NCI-H774 (cell line): ENCODE data around the gene CFAP221.

Experiments
- DNase-seq: peaks from one replicate; lab custom pipeline; 2025; lab: John Stamatoyannopoulos, UW

Gene CFAP221

DNA sequence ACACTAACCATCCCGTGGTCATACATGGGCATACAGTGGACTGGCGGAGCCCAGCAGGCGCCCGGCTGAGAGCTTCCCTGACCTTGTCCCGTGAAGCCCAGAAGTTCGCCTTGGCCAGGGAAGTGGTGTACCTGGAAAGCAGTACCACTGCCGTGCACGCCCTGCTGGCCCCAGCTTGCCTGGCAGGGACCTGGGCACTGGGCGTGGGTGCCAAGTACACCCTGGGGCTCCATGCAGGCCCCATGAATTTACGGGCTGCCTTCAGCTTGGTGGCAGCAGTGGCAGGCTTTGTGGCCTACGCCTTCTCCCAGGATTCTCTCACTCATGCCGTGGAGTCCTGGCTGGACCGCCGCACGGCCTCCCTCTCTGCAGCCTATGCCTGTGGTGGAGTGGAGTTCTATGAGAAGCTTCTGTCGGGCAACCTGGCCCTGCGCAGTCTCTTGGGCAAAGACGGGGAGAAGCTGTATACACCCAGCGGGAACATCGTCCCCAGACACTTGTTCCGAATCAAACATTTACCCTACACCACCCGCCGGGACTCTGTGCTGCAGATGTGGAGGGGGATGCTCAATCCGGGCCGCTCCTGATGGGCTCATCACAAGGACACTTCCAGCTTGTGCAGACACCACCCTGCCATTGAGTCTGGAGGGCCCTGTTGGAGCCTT is 137.1 kb downstream of the CFAP221 start:
- no peak for DNase-seq

DNA sequence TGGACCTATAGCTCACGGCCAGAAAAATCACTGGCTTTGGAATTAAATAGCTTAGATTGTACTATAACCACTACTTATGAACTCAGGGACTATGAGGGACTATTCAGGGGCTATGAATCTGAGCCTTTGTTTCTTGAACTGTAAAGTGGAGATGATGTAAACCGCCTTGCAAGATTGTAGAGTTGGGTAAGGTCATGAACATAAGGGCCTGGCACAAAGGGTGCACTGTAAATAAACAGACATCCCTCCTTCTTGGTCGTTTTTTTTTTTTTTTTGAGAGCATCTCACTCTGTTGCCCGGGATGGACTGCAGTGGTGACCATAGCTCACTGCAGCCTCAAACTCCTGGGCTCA is 137.6 kb downstream of the CFAP221 start:
- no peak for DNase-seq

DNA sequence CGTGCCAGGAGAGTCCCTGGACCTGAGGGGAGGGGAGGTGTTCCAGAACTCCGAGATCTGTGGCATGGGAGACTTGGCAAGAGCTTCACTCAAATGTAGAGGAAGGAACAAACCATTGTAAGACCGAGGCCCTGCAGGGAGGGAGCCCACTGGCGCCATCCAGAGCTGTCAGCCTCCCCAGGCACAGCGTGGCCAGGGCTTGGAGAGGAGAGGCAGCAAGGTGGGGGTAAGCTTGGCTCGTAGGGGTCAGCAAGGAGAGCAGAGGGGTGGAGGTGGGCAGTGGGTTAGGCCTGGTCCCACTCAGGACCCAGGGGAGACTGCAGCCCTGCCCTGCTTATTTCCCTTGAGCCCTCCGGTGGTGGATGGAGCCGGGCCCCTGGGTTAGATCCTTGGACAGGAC is 138.3 kb downstream of the CFAP221 start:
- DNase-seq = no peak

DNA sequence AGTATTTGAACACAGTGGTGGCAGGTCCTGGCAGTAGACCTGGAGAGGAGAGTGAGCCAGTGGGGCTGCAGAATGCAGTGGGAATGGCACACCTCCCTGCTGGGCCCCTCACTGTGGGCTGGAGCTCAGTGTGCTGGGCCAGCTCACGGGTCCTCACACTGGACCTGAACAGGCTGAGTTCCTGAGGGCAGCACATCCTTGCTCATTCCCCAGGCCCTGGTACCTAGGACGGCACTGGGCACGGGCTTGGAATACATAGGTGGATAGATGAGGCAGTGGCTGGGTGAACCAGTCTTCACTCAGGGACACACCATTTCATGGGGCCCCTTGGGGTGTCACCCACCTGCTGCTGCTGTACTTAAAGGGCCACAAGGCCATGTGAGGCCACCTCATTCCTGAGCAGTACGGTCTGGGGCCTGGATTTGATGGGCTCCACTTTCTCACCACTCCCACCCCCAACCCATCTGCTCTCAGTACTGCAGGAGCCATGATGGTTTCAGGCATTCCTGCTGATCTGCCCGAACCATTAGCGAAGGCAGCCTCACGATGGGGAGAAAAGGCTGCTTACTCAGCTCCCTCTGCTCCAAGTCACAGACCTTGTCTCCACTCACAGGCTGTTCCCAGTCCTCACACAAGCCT is 138.9 kb downstream of the CFAP221 start:
- DNase-seq = no peak

DNA sequence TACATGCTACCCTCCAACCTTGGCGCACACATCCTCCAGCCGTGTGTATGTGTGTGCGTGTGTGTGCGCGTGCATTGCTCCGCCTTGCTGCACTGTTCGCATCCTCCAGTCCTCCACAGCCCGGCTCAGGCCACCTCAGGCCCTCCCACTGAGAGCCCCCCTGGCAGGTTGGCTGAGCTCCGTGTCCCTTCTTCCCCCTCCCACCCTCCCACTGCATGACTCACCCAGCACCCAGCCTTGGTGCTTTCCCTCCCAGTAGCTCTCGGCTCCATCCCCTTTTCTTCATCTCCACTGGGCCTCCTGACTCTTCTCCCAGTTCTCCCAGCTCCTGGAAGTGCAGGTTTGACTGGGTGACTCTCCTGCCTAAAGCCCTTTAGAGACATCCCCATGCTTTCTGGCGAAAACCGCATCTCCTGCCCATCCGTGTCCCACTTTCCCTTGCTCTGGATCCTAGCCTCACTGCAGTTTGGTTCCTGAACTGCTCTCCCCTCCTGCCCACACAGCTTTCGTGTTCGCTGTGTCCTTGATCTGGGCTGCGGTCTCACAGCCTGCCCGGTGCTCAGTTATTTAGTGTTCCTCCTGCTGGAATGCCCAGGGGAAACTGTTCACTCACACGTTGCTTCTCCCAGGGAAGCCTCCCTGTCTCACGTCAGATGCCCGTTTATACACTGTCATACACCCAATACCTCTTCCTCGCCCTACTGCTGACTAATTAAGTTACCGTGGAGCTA is 139.6 kb downstream of the CFAP221 start:
- DNase-seq = no peak

DNA sequence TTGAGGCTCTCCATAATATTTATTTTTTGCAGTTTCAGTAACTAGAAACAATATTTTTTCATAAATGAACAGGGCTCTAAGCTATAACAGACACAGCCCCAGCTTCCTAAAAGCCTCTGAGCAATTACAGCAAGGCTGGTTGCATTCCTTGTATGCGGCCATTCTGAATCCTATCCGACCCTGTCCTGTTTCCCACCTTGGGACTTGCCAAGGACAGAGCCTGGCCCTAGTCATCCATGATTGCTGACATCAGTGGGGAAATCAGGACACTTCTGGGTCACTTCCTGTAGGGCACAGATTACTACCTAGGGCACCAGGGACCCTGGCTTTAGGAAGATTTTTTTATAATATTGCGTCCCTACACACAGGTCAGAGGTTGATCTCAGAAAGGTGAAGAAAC is 140.3 kb downstream of the CFAP221 start:
- no peak for DNase-seq

DNA sequence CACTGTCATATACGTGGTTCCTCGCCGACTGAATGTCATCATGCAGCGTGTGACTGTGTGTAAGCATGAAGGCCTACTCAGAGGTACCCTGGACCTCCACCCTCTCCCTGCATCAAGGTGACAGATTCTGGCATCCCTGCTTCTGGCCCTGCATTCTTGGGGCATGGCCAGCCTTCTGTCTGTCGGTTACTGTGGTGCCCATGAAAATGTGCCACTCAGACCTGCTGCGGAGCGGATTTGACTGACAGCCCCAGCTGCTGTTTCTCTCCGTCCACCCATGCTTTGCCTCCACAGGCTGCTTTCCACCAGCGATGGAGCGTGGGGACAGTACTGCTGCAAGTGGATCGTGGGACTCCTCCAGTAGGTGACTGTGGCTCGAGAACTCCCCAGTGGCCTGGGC is 144.4 kb downstream of the CFAP221 start:
- DNase-seq = no peak

DNA sequence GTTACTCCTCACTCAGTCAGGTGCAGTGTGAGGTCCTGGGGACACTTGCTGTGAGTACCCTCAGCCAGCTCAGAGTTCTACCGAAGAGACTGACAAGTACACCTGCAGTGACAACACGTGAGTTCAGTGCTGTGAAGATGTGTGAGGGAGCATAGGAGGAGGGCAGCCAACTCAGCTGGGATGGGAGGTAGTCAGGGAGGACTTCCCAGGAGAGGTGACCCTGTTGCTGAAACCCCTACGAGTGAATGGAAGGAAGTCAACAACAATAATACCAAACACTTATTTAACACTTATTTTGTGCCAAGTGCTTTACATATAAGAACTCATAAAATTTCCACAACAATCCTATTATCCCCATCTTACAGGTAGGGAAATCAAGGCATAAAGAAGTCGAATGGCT is 145.0 kb downstream of the CFAP221 start:
- no peak for DNase-seq

DNA sequence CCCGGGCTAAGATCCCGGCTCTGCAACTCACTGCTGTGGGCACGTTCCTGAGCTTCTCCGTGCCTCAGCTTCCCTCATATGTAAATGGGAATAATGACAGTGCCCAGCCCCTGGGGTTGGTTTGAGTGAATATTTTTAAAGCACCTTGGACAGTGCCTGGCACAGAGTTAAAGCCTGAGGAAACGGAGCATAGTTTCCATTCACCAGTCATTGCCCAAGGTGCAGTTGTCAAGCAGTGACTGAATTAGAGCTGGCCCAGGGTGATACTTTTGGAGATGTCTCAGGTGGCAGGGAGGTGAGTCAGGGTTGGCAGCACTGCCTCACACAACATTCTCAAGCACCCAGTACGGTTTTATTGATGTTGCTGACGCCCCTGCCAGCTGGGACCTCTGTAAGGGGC is 146.9 kb downstream of the CFAP221 start:
- DNase-seq = no peak

DNA sequence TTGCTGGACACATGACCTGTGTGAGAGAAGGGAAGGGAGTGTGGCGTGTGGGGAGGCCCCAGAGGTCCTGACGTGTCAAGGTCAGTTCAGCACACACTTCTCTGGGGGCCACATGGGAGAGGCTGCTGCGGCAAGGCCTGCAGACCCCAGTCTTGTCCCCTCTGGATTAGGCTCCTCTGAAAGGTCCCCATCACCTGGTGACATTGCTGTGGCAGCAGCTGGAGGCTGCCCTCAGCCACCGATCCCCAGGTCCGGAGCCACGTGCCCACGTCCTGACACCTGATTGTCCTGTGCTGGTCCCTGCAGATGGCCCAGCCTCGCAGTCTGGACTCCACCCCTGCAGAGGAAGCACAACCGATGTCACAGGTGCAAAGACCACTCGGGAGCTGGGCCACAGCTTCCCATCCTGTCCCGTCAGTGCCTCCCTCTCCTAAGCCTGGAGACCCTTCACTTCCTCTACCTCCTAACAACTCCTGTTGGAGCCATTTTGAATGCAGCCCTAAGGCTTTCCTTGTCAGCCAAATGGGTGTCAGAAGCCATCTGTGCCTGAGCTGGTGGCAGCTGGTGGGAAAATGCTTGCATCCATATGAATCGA is 147.5 kb downstream of the CFAP221 start:
- DNase-seq = no peak

DNA sequence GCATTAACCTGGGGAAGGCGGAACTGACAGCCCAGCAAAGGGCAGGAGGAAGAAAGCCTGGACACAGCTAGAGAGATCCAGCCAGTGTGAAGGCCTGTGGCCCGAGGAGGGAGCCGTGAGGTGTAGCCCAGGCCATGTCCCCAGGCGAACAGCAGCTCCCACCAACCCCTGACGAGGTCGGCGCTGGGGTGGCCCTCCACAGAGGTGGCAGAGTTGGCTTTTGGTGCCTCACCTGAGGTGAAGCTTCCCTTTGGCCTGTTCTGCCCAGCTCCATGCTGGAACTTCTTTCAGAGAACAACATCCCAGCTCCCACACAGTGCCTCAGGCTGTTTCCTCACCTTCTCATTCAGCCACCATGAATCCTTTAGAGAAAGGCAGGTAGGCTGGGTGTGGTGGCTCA is 148.1 kb downstream of the CFAP221 start:
- DNase-seq = no peak

DNA sequence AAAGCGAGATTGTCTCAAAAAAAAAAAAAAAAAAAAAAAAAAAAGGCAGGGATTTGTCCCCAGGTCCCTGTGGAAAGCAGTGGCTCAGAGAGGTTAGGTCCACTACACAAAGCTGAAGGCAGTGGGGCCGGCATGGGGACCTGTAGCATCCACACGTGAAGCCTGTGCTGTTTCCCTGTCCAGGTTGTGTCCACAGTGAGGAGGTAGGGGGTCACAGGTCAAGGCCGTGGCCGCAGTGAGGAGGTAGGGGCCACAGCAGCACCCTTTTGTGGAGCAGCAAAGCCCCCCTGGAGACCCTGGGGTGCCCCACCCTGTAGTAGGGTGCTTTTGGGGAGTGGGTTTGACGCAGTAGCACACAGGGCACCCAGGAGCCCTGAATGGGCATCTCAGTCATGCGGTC is 148.7 kb downstream of the CFAP221 start:
- DNase-seq = no peak

DNA sequence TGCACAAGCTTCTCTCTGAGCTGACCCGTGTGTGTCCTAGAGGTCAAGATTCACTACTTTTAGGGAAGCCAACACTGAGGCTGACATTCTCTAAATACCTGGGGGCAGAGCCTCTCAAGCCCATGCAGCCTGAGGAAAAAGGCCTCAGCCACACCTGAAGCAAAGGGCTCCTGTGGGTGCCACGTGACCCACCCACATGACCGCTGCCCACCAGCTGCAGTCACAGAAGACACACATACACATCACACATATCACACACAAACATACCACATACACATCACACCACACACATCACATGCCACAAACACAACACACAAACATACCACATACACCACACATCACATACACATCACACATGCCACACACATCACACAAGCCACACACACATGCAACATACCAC is 149.3 kb downstream of the CFAP221 start:
- DNase-seq = no peak

DNA sequence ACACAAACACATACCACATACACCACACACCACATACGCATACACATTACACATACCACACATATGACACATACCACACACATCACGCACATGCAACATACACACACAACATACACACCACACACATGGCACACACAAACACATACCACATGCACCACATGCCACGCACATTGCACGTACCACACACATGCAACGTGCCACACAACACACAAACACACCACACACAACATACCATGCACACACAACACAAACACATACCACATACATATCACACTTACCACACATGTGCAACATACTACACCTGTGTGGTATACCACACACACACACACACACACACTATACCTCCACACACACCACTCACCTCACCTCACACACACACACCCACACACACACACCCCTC is 149.7 kb downstream of the CFAP221 start:
- DNase-seq = no peak

DNA sequence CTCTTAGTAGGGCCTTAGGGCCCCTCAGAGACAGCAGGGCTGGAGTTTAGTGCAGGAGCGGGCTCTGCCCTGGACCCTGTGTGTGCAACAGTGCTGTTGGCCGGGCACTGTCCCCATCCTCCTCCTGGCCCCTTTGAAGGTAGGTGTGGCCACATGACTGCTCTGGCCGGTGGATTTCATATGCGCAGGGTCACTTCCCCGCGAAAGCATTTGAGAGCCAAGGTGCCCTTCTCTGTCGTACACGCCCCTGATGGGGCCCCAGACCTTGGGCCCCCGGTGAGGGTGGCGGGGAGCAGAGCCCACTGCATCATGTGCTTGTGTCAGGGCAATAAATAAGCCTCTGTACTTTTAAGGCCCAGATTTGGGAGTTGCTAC is 150.2 kb downstream of the CFAP221 start:
- DNase-seq = no peak

DNA sequence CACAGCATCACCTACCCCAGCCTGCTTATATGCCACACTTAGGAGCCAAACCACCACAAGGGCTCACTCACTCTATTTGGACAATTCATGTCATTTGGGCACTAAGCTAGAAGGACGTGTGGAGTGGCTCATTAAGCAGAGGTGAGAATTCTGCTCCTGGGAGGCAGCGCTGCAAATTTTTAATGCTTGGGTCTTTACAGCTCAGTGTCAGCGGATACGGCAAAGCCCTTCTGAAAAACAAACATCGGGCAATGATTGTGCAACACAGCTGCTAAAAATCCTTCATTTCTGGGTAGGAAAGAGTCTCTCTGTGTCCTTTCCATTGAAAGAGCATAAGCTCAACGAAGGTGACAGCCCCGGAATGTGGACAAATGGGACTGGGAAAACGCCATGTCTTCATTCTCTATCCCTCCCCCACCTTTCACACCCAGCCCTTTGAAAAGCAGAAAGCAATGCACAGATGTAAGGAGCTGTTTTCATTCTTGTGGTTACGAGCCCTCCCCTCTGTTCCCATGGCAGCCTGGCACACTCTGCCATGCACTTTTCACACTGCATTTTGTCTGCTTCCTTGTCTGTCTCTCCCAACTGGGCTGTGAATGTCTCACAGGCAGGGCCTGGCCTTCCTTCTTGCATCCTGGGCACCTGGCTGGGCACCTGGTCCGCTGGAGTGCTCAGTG is 150.7 kb downstream of the CFAP221 start:
- DNase-seq = no peak

DNA sequence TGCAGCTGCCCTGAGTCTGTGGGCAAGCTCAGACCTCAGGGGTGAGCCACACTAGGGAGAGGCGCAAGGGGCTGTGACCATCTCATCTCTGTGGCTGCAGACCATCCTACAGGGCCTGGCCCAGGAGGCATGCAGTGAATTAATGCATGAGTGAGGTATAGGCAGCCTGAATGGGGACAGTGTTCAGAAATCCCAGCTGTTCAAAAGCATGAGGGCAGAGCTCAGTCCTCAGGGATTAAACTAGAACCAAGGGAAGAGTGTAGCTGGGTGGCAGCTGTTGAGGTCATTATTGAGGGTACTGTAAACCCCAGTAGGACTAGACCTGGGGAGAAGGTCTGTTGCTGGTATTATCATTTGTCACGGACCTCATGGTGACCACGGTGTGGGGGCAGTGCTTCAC is 151.8 kb downstream of the CFAP221 start:
- no peak for DNase-seq

DNA sequence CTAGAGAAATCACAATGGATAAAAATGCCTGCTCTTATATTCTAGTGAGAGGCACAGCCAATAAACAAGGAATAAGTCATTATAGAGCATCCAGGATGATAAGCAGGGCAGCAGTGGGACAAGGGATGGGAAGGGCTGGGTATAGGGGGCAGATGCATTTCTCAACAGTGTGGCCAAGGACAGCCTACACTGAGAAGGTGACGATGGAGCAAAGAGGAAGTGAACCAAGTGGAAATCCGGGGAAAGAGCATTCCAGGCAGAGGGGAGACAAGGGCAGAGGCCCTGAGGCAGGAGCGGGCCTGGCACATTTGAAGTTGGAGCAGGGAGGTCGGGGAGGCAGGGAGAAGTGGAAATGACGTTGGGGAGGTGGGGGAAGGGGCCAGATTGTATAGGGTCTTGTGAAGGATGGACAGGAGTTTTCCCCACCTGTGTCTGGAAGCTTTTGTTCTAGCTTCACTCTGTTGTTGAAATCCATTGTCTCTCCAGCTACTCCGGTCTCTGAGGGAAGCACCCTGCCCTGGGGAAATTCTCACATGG is 152.3 kb downstream of the CFAP221 start:
- no peak for DNase-seq

DNA sequence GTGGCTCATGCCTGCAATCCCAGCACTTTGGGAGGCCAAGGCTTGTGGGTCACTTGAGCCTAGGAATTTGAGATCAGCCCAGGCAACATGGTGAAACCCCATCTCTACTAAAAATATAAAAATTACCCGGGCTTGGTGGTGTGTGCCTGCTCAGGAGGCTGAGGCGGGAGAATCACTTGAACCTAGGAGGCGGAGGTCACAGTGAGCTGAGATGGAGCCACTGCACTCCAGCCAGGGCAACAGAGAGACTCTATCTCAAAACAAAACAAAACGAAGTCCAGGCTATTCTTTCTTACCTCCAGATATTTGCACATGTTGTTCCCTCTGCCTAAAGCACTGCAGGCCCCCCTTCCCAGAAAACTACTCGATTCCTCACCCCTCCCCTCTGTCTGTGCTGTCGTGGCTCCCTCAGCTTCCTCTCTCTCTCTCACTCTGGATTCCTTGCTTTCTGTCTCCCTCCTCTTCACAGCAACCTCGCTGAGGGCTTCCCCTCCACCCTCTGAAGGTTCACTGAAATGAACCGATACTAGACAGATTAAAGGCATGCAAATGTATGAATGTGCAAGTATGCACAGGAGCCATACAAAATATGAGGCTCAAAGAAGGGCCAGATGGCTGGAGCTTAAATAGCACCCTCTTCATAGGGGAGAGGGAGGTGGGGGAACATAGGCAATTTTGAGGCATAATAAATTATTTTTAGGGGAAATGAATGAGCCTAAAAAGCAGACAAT is 153.2 kb downstream of the CFAP221 start:
- DNase-seq = no peak

DNA sequence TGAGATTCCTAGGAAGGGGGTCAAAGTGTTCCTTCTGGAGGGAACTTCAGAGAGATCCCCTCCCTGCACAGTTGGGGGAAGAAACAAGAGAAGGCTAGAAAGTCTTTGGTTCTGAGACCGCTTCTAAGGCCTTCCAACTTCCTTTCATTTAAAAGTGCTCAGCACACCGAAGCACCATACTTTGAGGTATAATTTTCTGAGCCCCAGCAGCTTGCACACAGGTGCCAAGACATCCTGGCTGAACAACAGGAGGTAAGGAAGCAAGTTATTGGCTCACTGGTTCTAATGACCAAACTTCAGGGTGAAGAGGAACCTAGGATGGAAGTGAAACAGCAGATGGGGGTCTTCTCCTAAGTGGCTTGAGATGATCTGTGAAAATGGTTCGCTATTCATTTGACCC is 154.0 kb downstream of the CFAP221 start:
- DNase-seq = no peak

DNA sequence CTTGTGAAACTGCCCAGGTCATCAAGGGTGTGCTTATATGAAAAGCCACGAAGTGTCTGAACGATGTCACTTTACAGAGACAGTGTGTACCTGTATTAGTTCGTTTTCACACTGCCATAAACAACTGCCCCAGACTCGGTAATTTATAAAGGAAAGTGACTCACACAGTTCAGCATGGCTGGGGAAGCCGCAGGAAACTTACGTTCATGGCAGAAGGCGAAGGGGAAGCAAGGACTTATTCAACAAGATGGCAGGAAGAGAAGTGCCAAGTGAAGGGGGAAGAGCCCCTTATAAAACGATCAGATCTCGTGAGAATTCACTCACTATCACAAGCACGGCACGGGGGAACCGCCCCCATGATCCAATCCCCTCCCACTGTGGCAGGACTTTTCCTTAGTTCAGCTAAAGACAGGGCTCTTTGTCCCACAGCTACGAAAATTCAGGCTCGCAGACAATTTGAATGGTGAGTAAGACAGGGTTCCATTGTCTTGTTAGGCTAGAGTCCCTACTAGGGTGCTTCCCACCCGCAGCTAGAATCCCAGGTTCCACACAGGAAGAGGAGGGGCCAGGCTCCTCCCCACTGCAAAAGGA is 154.9 kb downstream of the CFAP221 start:
- DNase-seq = no peak
